Brain microvascular endothelial cell (primary cell): ENCODE results near the gene CACNA2D2.

Source experiments
- DNase-seq: peaks from one replicate; pipeline ENCODE4 v3.0.0-alpha.2; 2020
- H3K27ac ChIP-seq: fragments of 250-450 bp; sonication (Bioruptor Pico); 2 replicates; pipeline ENCODE4 v1.5.1; 2020; ENCODE audit warnings: mild to moderate bottlenecking, moderate library complexity
- H3K27me3 ChIP-seq: fragments of 250-450 bp; sonication (Bioruptor Pico); replicated peaks from 2 replicates; pipeline ENCODE4 v1.5.1; 2020; ENCODE audit warnings: mild to moderate bottlenecking
- H3K36me3 ChIP-seq: fragments of 250-450 bp; sonication (Bioruptor Pico); replicated peaks from 2 replicates; pipeline ENCODE4 v1.5.1; 2020; ENCODE audit warnings: mild to moderate bottlenecking
- H3K4me3 ChIP-seq: 2 replicates; pipeline ENCODE4 v1.5.1; 2011; ENCODE audit warnings: low read depth, mild to moderate bottlenecking, control low read depth, low read length, moderate library complexity
- CTCF ChIP-seq: IDR thresholded peaks from 2 replicates; pipeline ENCODE4 v1.5.1; 2011; ENCODE audit warnings: low read depth, mild to moderate bottlenecking, moderate library complexity, low read length, control low read depth, inconsistent platforms; ENCODE audit errors: missing control alignments
- in situ Hi-C: cut with HindIII; loops from 2 replicates; pipeline ENCODE4 v1.10.0; 2017; ENCODE audit warnings: low sequenced_read_pairs, low pct_ligation_motif_present

Gene CACNA2D2

DNA sequence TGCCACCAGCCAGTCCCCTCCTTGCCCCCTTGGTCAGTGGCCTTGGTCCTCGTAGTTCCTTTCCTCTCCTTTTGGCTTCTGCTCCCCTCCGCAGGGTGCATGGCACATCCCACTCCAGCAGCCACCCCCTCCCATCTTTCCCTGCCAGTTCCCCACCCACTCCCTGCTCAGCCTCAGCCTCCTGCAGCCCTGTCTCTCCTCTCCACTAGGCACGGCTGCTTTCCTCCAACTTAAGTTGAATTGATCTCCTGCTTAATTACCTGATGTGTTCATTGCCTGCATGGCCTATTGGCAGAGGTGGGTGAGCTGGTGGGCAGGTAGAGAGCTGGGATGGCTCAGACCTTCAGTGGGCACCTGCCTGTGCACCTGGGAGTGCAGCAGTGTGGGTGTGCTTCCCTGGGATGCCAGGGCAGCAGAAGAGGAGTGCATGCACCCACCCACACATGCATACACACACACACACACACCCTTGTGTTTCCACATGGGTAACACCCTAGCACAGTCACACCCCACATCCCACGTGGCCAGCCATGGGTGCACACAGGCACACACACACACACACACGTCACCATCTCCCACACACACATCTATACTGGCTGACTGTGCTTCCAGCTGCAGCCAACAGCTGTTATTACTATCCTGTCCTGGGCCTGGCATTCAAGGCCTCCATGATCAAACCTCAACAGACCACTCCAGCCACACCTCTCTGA lies 33.2 kb upstream of the CACNA2D2 start:
- Histone ChIP-seq H3K4me3 (no peak overlapping the region), H3K36me3 (no peaks in the 10 kb centered on the region), H3K27ac (no peak overlapping the region), H3K27me3 (peaks cover 5% of the 10 kb centered on the region)
- in situ Hi-C loops, result no loop called here
- no peak for DNase-seq
- no peak for TF ChIP-seq CTCF

- no peak for TF ChIP-seq CTCF
- no peak for DNase-seq
- H3K27ac ChIP-seq, result no peak overlapping the region
- in situ Hi-C loops, result no loop called here
- peaks cover 18% of the 10 kb centered on the region for H3K27me3 ChIP-seq
- no peaks in the 10 kb centered on the region for H3K36me3 ChIP-seq
- H3K4me3 ChIP-seq, result no peak overlapping the region
Measured at GRCh38 chr3:50534681-50535330, 31.4 kb upstream of the CACNA2D2 start.

DNA sequence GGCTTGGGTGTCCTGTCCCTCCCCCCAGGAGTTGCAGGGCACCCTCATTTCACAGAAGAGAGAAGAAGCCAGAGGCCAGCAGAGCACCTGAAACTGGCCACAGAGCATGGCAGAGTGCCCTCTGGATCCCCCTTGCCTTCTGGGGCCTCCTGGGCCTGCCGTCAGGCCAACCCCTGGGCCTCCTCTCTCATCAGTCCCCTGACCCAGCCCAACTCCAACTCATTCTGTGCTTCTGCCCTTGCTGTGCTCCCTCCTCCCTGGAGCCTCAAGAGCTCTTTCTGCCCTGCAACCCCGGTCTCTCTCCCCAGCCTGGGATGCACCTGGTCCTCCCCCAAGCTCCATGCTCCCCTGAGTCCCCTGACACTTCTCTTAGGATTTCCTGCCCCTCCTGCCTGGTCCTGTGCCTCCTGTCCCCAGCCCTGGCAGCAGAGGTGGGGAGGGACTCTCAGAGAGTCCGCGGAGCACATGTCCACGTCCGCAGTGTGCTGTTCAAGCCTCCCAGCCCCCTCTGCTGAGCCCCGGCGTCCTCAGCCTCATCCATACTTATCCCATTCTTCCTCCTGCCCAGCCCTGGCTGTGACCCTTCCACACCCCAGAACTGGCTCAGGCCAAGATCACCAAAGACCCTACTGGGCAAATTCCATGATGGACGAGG lies 30.5 kb upstream of the CACNA2D2 start:
- no peak for TF ChIP-seq CTCF
- no peak overlapping the region for H3K27ac ChIP-seq
- DNase-seq, result no peak
- no peak overlapping the region for H3K4me3 ChIP-seq
- H3K27me3 ChIP-seq, result peaks cover 21% of the 10 kb centered on the region
- no peaks in the 10 kb centered on the region for H3K36me3 ChIP-seq
- in situ Hi-C loops, result no loop called here

DNA sequence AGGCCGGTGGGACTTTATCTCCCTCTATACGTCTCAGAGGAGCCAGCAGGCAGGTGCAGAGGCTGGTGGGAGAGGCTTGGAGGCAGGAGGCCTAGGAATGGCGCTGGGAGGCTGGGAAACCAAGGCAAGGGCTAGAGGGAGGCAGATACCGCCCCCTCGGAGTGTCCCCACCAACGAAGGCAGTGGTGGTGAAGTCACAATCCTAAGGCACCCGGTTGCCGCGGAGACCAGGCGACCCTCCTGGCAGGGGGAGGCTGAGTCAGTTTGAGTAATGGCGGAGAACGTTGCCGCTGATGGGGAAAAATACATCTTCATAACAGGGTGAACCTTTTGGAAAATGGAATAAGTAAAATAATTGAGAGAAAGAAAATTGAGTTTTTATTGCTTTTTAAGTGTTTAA lies 29.9 kb upstream of the CACNA2D2 start:
- in situ Hi-C loops, result no loop called here
- H3K27ac ChIP-seq, result no peak overlapping the region
- H3K4me3 ChIP-seq, result no peak overlapping the region
- no peak for TF ChIP-seq CTCF
- H3K27me3 ChIP-seq, result peaks cover 21% of the 10 kb centered on the region
- no peak for DNase-seq
- no peaks in the 10 kb centered on the region for H3K36me3 ChIP-seq

- Histone ChIP-seq H3K4me3 (no peak overlapping the region), H3K36me3 (no peaks in the 10 kb centered on the region), H3K27me3 (peaks cover 21% of the 10 kb centered on the region), H3K27ac (no peak overlapping the region)
- TF ChIP-seq CTCF, result peak; percentile 29
- in situ Hi-C loops, result no loop called here
- DNase-seq, result peak; percentile 16
Measured at GRCh38 chr3:50532062-50532705, 28.8 kb upstream of the CACNA2D2 start.
